Astrocyte (in vitro differentiated cells and primary cell): ENCODE data around the gene DUSP16. TPM values are rescaled to one million over a fixed set of nuclear protein-coding genes. Genes with fewer than 3 reads are reported as not detected.

Experiments
- DNase-seq: peaks from one replicate; pipeline ENCODE4 v3.0.0-alpha.2; 2010; ENCODE audit warnings: low read depth
- FAIRE-seq: peaks from 2 replicates; lab custom pipeline; 2011; peaks lifted over from hg19 to GRCh38; lab: Jason Lieb, UNC
- H2AFZ ChIP-seq: 2 replicates; pipeline ENCODE4 v1.6.0; 2012; ENCODE audit warnings: low read depth, low read length, inconsistent platforms
- H3K27ac ChIP-seq: 2 replicates; pipeline ENCODE4 v1.5.1; 2011; ENCODE audit warnings: low read depth, low read length, inconsistent platforms
- H3K27me3 ChIP-seq: 2 replicates; pipeline ENCODE4 v1.6.0; 2011; ENCODE audit warnings: low read length, inconsistent platforms; ENCODE audit not compliant: insufficient read depth
- H3K36me3 ChIP-seq: 2 replicates; pipeline ENCODE4 v1.5.1; 2011; ENCODE audit warnings: low read length, inconsistent platforms; ENCODE audit not compliant: insufficient read depth
- H3K4me1 ChIP-seq: 2 replicates; pipeline ENCODE4 v1.5.1; 2011; ENCODE audit warnings: low read length, inconsistent platforms; ENCODE audit not compliant: insufficient read depth
- H3K4me2 ChIP-seq: 2 replicates; pipeline ENCODE4 v1.6.0; 2012; ENCODE audit warnings: low read length, inconsistent platforms
- H3K4me3 ChIP-seq: 2 replicates; pipeline ENCODE4 v1.5.1; 2011; ENCODE audit warnings: low read depth, mild to moderate bottlenecking, low read length, inconsistent platforms; ENCODE audit not compliant: insufficient read depth
- H3K79me2 ChIP-seq: 2 replicates; pipeline ENCODE4 v1.6.0; 2012; ENCODE audit warnings: mild to moderate bottlenecking, low read length, inconsistent platforms; ENCODE audit not compliant: insufficient read depth
- H3K9ac ChIP-seq: 2 replicates; pipeline ENCODE4 v1.6.0; 2012; ENCODE audit warnings: mild to moderate bottlenecking, low read length, inconsistent platforms
- H3K9me3 ChIP-seq: 2 replicates; pipeline ENCODE4 v1.5.1; 2012; ENCODE audit warnings: low read depth, mild to moderate bottlenecking, low read length, inconsistent platforms; ENCODE audit not compliant: insufficient read depth
- H4K20me1 ChIP-seq: 2 replicates; pipeline ENCODE4 v1.6.0; 2012; ENCODE audit warnings: low read length, inconsistent platforms; ENCODE audit not compliant: insufficient read depth
- H3K27ac Mint-ChIP-seq: one replicate; pipeline ENCODE4 v1.8.0; 2021; ENCODE audit warnings: mild to moderate bottlenecking, mixed read lengths; ENCODE audit not compliant: unreplicated experiment
- H3K27me3 Mint-ChIP-seq: one replicate; pipeline ENCODE4 v1.8.0; 2021; ENCODE audit warnings: low read depth, mixed read lengths; ENCODE audit not compliant: unreplicated experiment
- H3K36me3 Mint-ChIP-seq: one replicate; pipeline ENCODE4 v1.8.0; 2021; ENCODE audit warnings: low read depth, mixed read lengths; ENCODE audit not compliant: unreplicated experiment
- H3K4me1 Mint-ChIP-seq: one replicate; pipeline ENCODE4 v1.8.0; 2021; ENCODE audit warnings: low read depth, mixed read lengths; ENCODE audit not compliant: unreplicated experiment
- H3K4me3 Mint-ChIP-seq: one replicate; pipeline ENCODE4 v1.8.0; 2021; ENCODE audit warnings: mild to moderate bottlenecking, moderate library complexity, mixed read lengths; ENCODE audit not compliant: unreplicated experiment
- H3K9me3 Mint-ChIP-seq: one replicate; pipeline ENCODE4 v1.8.0; 2021; ENCODE audit warnings: mild to moderate bottlenecking, mixed read lengths; ENCODE audit not compliant: unreplicated experiment
- EZH2 ChIP-seq: IDR thresholded peaks from 2 replicates; pipeline ENCODE4 v1.6.1; 2012; ENCODE audit warnings: mild to moderate bottlenecking, low read length, inconsistent platforms; ENCODE audit not compliant: insufficient read depth
- total RNA-seq: library from RNA; stranded (reverse); gene quantifications from 2 replicates; pipeline ENCODE4 v1.2.1, GENCODE V29; 2021
- TF ChIP-seq, protein P1 (sequence below): IDR thresholded peaks from 2 replicates; pipeline ENCODE4 v1.5.1; 2011; ENCODE audit warnings: low read depth, mild to moderate bottlenecking, inconsistent platforms, low read length, moderate library complexity; ENCODE audit not compliant: insufficient read depth

The DUSP16 gene
- total RNA-seq, 1 donor from 2014 or later, result 24.2 TPM

DNA sequence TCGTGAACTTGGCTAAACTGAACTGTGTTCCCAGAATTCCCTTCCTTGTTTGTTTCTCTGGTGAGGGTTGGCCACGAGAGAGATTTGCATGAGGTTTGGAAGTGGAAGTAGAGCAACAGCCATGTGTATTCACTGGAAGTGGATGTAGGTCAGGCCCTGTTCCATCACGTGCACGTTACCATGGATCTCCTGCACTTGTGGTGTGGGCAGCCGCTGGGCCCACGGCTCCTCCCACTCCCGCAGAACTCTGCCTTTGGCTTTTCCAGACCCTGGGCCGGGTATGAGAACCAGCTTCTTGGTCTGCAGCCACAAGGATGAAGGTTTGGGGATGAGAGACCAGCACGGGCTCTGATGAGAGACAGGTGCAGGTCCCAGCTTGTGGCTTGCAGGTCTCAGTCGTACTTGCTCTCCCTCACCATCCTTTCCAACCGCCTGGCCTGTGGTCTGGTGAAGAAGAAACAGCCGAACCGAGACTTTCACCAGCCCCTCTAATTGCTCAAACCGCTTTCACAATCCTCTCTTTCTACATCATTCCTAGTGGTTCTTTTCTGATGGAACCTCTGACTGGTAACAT lies 94.9 kb downstream of the DUSP16 start:
- no peak for TF ChIP-seq EZH2
- TF ChIP-seq, protein P1, sequence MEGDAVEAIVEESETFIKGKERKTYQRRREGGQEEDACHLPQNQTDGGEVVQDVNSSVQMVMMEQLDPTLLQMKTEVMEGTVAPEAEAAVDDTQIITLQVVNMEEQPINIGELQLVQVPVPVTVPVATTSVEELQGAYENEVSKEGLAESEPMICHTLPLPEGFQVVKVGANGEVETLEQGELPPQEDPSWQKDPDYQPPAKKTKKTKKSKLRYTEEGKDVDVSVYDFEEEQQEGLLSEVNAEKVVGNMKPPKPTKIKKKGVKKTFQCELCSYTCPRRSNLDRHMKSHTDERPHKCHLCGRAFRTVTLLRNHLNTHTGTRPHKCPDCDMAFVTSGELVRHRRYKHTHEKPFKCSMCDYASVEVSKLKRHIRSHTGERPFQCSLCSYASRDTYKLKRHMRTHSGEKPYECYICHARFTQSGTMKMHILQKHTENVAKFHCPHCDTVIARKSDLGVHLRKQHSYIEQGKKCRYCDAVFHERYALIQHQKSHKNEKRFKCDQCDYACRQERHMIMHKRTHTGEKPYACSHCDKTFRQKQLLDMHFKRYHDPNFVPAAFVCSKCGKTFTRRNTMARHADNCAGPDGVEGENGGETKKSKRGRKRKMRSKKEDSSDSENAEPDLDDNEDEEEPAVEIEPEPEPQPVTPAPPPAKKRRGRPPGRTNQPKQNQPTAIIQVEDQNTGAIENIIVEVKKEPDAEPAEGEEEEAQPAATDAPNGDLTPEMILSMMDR, result no peak
- Mint-ChIP-seq H3K36me3 (peaks cover 22% of the 10 kb centered on the region), H3K27ac (no peak overlapping the region), H3K9me3 (peaks cover 2% of the 10 kb centered on the region), H3K4me3 (no peak overlapping the region), H3K27me3 (peaks cover 2% of the 10 kb centered on the region), H3K4me1 (no peaks in the 10 kb centered on the region)
- Histone ChIP-seq H3K4me3 (no peak overlapping the region), H3K4me1 (no peaks in the 10 kb centered on the region), H3K36me3 (no peaks in the 10 kb centered on the region), H3K79me2 (no peaks in the 10 kb centered on the region), H3K9ac (no peak overlapping the region), H3K27me3 (no peaks in the 10 kb centered on the region), H2AFZ (no peak overlapping the region), H4K20me1 (no peaks in the 10 kb centered on the region), H3K9me3 (no peaks in the 10 kb centered on the region), H3K4me2 (no peak overlapping the region), H3K27ac (no peak overlapping the region)
- DNase-seq, result peak; percentile 47
- no peak for FAIRE-seq

DNA sequence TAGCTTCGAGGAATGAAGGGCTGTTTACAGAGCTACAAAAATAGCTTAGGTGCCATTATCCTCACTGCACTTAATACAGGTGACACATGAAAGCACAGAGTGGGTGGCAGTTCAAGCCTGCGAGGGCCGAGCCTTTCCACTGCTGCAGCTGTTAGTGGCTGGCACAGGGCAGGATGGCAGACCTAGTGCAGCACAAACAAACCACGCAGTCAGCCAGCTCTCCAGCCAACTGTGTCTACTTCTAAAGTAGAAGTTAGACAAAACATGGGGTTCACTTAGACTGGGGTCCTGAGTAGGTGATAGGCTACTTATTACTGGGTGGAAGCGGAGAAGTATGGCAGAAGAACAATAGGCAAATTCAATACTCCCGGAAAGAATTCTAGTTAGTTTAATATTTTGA lies 95.4 kb downstream of the DUSP16 start:
- FAIRE-seq, result no peak
- H3K27ac Mint-ChIP-seq, result no peak overlapping the region
- Histone ChIP-seq H3K27me3 (no peaks in the 10 kb centered on the region), H4K20me1 (no peaks in the 10 kb centered on the region), H3K27ac (no peak overlapping the region), H3K9ac (no peak overlapping the region), H3K4me1 (no peaks in the 10 kb centered on the region), H3K4me3 (no peak overlapping the region), H3K9me3 (no peaks in the 10 kb centered on the region), H3K4me2 (no peak overlapping the region), H3K79me2 (no peaks in the 10 kb centered on the region), H2AFZ (no peak overlapping the region), H3K36me3 (no peaks in the 10 kb centered on the region)
- H3K27me3 Mint-ChIP-seq, result peaks cover 2% of the 10 kb centered on the region
- peaks cover 2% of the 10 kb centered on the region for H3K9me3 Mint-ChIP-seq
- no peak for DNase-seq
- no peak for TF ChIP-seq EZH2
- TF ChIP-seq, protein P1, result no peak
- no peak overlapping the region for H3K4me3 Mint-ChIP-seq
- H3K36me3 Mint-ChIP-seq, result peaks cover 22% of the 10 kb centered on the region
- no peaks in the 10 kb centered on the region for H3K4me1 Mint-ChIP-seq

DNA sequence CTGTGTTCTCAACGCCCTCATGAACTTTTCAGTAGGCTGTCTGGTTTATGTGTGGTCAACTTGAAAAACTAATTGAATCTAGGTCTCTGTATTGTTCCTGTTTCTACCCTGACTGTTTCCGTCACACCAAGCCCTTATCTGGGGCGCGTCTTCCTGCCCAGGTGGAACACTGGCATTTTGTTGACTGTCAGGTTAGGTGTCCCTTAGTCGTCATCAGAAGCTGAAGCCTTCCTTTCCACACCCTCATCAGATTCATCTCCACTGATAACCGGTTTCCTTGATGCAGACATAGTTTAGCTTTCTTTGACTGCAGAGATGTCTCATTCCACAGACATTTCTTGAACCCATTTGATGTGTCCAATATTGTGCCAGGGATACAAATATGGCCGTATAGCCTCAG lies 96.5 kb downstream of the DUSP16 start:
- no peak for TF ChIP-seq EZH2
- TF ChIP-seq, protein P1, result no peak
- FAIRE-seq, result no peak
- H3K27ac Mint-ChIP-seq, result no peak overlapping the region
- Histone ChIP-seq H3K4me3 (no peak overlapping the region), H2AFZ (no peak overlapping the region), H3K9me3 (no peaks in the 10 kb centered on the region), H3K4me1 (no peaks in the 10 kb centered on the region), H3K27ac (no peak overlapping the region), H4K20me1 (no peaks in the 10 kb centered on the region), H3K36me3 (no peaks in the 10 kb centered on the region), H3K79me2 (no peaks in the 10 kb centered on the region), H3K4me2 (no peak overlapping the region), H3K27me3 (no peaks in the 10 kb centered on the region), H3K9ac (no peak overlapping the region)
- H3K9me3 Mint-ChIP-seq, result peaks cover 2% of the 10 kb centered on the region
- no peaks in the 10 kb centered on the region for H3K4me1 Mint-ChIP-seq
- H3K27me3 Mint-ChIP-seq, result peaks cover 2% of the 10 kb centered on the region
- no peak for DNase-seq
- H3K4me3 Mint-ChIP-seq, result no peak overlapping the region
- H3K36me3 Mint-ChIP-seq, result peaks cover 22% of the 10 kb centered on the region
